Measurements from ENCODE around the gene SLC25A47.

DNA sequence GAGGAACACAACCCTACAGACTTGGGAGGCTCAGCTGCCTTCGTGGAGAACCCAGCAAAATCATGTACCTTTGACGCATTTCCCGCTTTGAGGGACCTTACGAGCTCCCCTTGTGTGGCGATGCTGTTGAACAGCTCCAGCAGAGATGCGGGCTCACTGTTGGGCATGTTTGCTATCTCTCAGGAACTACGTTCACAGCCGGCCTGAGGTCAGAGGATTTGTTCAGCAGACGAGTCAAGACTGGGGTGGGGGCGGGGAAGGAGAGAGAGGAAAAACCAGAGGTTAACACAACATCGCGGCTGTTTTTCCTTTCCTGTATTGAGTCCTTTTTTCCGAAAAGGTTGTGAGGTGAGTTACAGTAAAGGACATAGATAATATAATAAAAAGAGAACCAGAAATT lies 45.9 kb downstream of the SLC25A47 start:
- TF ChIP-seq CTCF (IDR thresholded peaks at IDR 0.05; ENCODE audit: low read depth, low read length, poor library complexity, severe bottlenecking) (no peak), EZH2phosphoT487 (IDR thresholded peaks at IDR 0.05; ENCODE audit: borderline replicate concordance, low read length) (no peak)
